Measurements from ENCODE around the gene ATG14. TPM values are rescaled to one million over a fixed set of nuclear protein-coding genes. Genes with fewer than 3 reads are reported as not detected.
"Not testable (repeated sequence)": the region's sequence is repeated elsewhere in the genome, so short reads cannot be mapped to it uniquely, and the experiment has no call there.

Gene ATG14
- total RNA-seq, 1 experiment from 2014 or later, result 13.6 TPM

DNA sequence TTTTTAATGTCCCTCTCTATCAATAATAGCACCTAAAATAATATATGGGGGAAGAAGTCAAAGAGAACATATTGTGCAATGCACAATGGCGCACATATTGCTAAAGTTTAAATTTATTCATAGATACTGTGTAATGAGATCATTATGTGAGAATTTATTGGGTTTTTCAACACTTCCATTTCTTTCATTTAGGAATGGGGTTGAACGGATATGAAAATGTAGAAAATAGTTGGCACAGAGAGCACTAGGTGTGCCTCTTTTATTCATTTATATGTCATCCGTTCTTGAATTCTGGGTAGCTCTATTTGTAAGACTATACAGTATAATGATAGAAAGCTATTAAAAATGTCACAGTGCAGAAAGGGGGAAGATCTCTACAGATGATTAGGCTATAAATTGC, 63.9 kb downstream of the ATG14 start:
- CTCF ChIA-PET, result no interaction called here
- 0 out of 2 replicates have a peak, but pooled peaks cover 4% of the 10 kb centered on the region for H3K36me3 ChIP-seq (ENCODE audit: low read depth)
- no peaks in the 10 kb centered on the region for H3K9me2 ChIP-seq (ENCODE audit: insufficient read depth)

DNA sequence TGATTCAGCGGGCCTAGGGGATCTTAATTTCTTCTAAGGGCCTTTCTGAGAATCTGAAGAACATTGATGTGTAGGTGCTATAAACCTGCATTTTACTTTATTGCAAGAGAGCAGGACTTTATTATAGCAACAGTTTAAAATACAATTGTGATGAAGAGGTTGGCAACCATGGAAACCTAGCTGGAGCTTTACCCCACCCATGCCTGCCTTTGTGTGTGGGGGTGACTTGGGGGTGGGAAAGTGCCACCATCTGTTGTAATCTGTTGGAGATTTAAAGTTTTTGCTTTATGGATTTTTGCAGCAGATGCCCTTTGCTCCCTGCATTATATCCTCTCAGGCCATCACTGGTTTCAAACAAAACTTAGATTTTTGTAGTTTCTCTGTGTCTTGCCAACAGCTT, 64.6 kb downstream of the ATG14 start:
- no TSS peak for BruUV-seq (replicated peaks)
- CTCF ChIA-PET, result no interaction called here
- peaks cover 46% of the 10 kb centered on the region for H3K79me2 ChIP-seq (ENCODE audit: low read depth)

More for the DNA sequence above, 63.9 kb downstream of the ATG14 start:
- no peak overlapping the region for H3K4me2 ChIP-seq
- H3K27me3 ChIP-seq (ENCODE audit: insufficient read depth, low read depth), result no peaks in the 10 kb centered on the region
- BruUV-seq (replicated peaks), result no TSS peak
- H4K20me1 ChIP-seq (ENCODE audit: insufficient read depth), result no peaks in the 10 kb centered on the region; the same call in 1 of the 2 replicates
- no peaks in the 10 kb centered on the region for H3K9me3 ChIP-seq (ENCODE audit: insufficient read depth, low read depth)
- POLR2A ChIA-PET (ENCODE audit: unreplicated experiment), result no interaction called here
- no peak for DNase-seq
- TF ChIP-seq EZH2 (IDR thresholded peaks at IDR 0.05; ENCODE audit: low read depth), result no peak
- TF ChIP-seq, protein P1, sequence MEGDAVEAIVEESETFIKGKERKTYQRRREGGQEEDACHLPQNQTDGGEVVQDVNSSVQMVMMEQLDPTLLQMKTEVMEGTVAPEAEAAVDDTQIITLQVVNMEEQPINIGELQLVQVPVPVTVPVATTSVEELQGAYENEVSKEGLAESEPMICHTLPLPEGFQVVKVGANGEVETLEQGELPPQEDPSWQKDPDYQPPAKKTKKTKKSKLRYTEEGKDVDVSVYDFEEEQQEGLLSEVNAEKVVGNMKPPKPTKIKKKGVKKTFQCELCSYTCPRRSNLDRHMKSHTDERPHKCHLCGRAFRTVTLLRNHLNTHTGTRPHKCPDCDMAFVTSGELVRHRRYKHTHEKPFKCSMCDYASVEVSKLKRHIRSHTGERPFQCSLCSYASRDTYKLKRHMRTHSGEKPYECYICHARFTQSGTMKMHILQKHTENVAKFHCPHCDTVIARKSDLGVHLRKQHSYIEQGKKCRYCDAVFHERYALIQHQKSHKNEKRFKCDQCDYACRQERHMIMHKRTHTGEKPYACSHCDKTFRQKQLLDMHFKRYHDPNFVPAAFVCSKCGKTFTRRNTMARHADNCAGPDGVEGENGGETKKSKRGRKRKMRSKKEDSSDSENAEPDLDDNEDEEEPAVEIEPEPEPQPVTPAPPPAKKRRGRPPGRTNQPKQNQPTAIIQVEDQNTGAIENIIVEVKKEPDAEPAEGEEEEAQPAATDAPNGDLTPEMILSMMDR (conservative IDR thresholded peaks at IDR 0.05), result no peak
- H3F3A ChIP-seq (ENCODE audit: insufficient read depth, low read depth), result 0 out of 2 replicates have a peak, but pooled peaks cover 5% of the 10 kb centered on the region
- H3K4me1 ChIP-seq (replicated peaks; ENCODE audit: insufficient read depth), result no peaks in the 10 kb centered on the region
- no peak overlapping the region for H3K4me3 ChIP-seq
- no peak overlapping the region for H3K27ac ChIP-seq
- H2AFZ ChIP-seq, result no peak overlapping the region
- H3K79me2 ChIP-seq (ENCODE audit: low read depth), result peaks cover 46% of the 10 kb centered on the region
- intact Hi-C loops (cut with micrococcal nuclease; ENCODE audit: unreplicated experiment), result no loop called here

DNA sequence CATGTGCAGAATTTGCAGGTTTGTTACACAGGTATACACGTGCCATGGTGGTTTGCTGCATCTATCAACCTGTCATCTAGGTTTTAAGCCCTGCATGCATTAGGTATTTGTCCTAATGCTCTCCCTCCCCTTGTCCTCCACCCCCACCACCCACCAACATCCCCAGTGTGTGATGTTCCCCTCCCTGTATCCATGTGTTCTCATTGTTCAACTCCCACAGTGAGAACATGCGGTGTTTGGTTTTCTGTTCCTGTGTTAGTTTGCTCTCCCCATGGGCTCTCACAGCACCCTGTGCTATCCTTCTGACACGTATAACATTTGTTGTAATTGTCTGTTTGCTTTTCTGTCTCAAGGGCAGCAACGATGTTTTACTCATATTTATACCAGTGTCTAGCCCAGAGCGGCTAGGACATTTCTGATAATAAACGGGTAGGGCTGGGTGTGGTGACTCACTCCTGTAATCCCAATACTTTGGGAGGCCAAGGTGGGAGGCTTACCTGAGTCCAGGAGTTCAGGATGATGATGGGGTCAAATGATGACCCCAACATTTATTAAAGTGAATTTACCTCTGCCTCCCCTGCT, 67.0 kb downstream of the ATG14 start:
- H3K9me2 ChIP-seq (ENCODE audit: insufficient read depth); H3F3A ChIP-seq (ENCODE audit: insufficient read depth, low read depth); H2AFZ ChIP-seq; H3K27ac ChIP-seq; H3K4me2 ChIP-seq; POLR2A ChIA-PET (ENCODE audit: unreplicated experiment); H3K4me3 ChIP-seq; H3K9me3 ChIP-seq (ENCODE audit: insufficient read depth, low read depth); H3K4me1 ChIP-seq (replicated peaks; ENCODE audit: insufficient read depth); CTCF ChIA-PET; BruUV-seq (replicated peaks); H4K20me1 ChIP-seq (ENCODE audit: insufficient read depth); DNase-seq; intact Hi-C loops (cut with micrococcal nuclease; ENCODE audit: unreplicated experiment); H3K27me3 ChIP-seq (ENCODE audit: insufficient read depth, low read depth); H3K36me3 ChIP-seq (ENCODE audit: low read depth): not testable (repeated sequence)
- H3K79me2 ChIP-seq (ENCODE audit: low read depth), result peaks cover 55% of the 10 kb centered on the region

More for the DNA sequence above, 64.6 kb downstream of the ATG14 start:
- H3F3A ChIP-seq (ENCODE audit: insufficient read depth, low read depth), result 0 out of 2 replicates have a peak, but pooled peaks cover 5% of the 10 kb centered on the region
- H3K27me3 ChIP-seq (ENCODE audit: insufficient read depth, low read depth), result no peaks in the 10 kb centered on the region
- no peaks in the 10 kb centered on the region; the same call in 1 of the 2 replicates for H4K20me1 ChIP-seq (ENCODE audit: insufficient read depth)
- no peaks in the 10 kb centered on the region for H3K4me1 ChIP-seq (replicated peaks; ENCODE audit: insufficient read depth)
- no peak for DNase-seq
- H3K4me3 ChIP-seq, result no peak overlapping the region
- no peaks in the 10 kb centered on the region for H3K9me3 ChIP-seq (ENCODE audit: insufficient read depth, low read depth)
- H2AFZ ChIP-seq, result no peak overlapping the region
- H3K9me2 ChIP-seq (ENCODE audit: insufficient read depth), result no peaks in the 10 kb centered on the region
- no peak overlapping the region for H3K27ac ChIP-seq
- no peak overlapping the region for H3K4me2 ChIP-seq
- intact Hi-C loops (cut with micrococcal nuclease; ENCODE audit: unreplicated experiment), result no loop called here
- H3K36me3 ChIP-seq (ENCODE audit: low read depth), result 0 out of 2 replicates have a peak, but pooled peaks cover 4% of the 10 kb centered on the region
- TF ChIP-seq EZH2 (IDR thresholded peaks at IDR 0.05; ENCODE audit: low read depth), result no peak
- TF ChIP-seq, protein P1 (conservative IDR thresholded peaks at IDR 0.05), result no peak
- POLR2A ChIA-PET (ENCODE audit: unreplicated experiment), result no interaction called here

DNA sequence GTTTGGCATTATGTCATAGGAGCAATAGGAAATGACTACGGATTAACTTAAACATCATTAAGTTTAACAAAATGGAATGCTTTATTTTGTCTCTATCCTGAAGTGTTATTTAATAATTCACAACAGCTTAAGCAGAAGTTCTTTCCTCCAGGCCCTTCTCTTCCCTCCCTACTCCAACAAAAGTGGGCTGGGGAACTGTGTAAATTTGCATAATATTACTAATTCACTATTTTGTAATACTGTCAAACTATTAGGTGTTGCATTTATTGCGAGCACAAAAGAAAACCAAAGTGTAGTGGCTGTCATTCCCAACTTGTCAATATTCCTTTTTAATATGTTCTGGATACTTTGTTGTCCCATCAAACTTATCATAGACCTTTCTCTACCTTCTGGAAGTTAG, 69.8 kb downstream of the ATG14 start:
- POLR2A ChIA-PET (ENCODE audit: unreplicated experiment), result no interaction called here
- H3K79me2 ChIP-seq (ENCODE audit: low read depth), result peaks cover 67% of the 10 kb centered on the region

More for the DNA sequence above, 69.8 kb downstream of the ATG14 start:
- no peaks in the 10 kb centered on the region; the same call in 1 of the 2 replicates for H4K20me1 ChIP-seq (ENCODE audit: insufficient read depth)
- peaks cover 5% of the 10 kb centered on the region; the same call in 1 of the 2 replicates for H3K4me1 ChIP-seq (replicated peaks; ENCODE audit: insufficient read depth)
- no peaks in the 10 kb centered on the region for H3K9me3 ChIP-seq (ENCODE audit: insufficient read depth, low read depth)
- DNase-seq, result no peak
- intact Hi-C loops (cut with micrococcal nuclease; ENCODE audit: unreplicated experiment), result no loop called here
- H2AFZ ChIP-seq, result no peak overlapping the region
- no peaks in the 10 kb centered on the region for H3K9me2 ChIP-seq (ENCODE audit: insufficient read depth)
- H3K4me2 ChIP-seq, result no peak overlapping the region
- no TSS peak for BruUV-seq (replicated peaks)
- no peak overlapping the region for H3K4me3 ChIP-seq
- TF ChIP-seq EZH2 (IDR thresholded peaks at IDR 0.05; ENCODE audit: low read depth), result no peak
- TF ChIP-seq, protein P1 (conservative IDR thresholded peaks at IDR 0.05), result no peak
- 0 out of 2 replicates have a peak, but pooled peaks cover 5% of the 10 kb centered on the region for H3F3A ChIP-seq (ENCODE audit: insufficient read depth, low read depth)
- H3K36me3 ChIP-seq (ENCODE audit: low read depth), result no peaks in the 10 kb centered on the region
- no peaks in the 10 kb centered on the region for H3K27me3 ChIP-seq (ENCODE audit: insufficient read depth, low read depth)
- CTCF ChIA-PET, result no interaction called here
- no peak overlapping the region for H3K27ac ChIP-seq
